Fibroblast of pulmonary artery (primary cell): ENCODE measurements around the gene RAB12.

Source experiments
- DNase-seq: peaks from one replicate; pipeline ENCODE4 v3.0.0-alpha.2; 2010; ENCODE audit warnings: low read depth
- H3K4me3 ChIP-seq: replicated peaks from 2 replicates; pipeline ENCODE4 v1.5.1; 2011; ENCODE audit warnings: low read depth, mild to moderate bottlenecking, control low read depth, low read length, moderate library complexity
- CTCF ChIP-seq: IDR thresholded peaks from 2 replicates; pipeline ENCODE4 v1.5.1; 2011; ENCODE audit warnings: mild to moderate bottlenecking, control low read depth, low read length, inconsistent platforms; ENCODE audit errors: missing control alignments

Gene RAB12

DNA sequence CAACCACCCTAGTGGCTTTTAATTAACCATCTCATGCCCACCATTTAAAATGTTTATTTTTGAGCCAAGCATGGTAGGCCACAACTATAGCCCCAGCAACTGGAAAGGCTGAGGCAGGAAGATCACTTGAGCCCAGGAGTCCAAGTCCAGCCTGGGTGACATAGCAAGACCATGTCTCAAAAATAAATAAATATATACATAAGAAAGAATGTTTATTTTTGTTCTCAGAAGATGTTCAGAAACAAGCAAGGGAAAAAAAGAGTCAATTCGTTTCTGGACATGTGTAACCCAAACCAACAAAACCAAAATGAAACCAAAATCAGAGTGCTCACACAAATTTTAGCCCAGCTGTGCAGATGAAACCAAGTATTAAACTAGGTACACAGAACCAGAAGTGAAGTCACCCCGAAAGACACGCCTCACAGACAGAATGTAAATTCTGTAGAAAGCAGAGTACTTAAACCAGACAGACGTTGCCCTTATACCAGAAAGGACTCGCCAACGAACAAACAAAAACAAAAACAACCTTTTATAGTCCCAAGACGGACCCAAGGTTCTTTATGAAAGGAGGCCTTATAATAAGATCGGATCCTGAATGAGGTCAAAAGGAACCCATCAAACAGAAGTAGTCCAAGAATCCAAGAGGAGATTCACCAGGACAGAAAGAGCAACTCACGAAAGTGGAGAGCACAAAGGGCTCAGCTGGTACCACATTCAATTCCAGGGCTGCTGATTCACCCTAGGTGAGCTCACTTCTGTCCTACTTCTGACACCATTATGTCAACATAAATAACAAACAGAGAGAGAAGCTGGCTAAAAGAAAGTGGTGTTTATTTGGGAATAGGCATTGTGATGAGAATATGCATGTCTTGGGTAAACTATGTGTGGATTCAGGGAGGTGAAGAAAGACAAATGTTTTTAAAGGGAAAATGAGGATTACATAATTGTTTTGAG lies 64.3 kb downstream of the RAB12 start:
- no peak overlapping the region for H3K4me3 ChIP-seq
- DNase-seq, result no peak
- no peak for TF ChIP-seq CTCF

DNA sequence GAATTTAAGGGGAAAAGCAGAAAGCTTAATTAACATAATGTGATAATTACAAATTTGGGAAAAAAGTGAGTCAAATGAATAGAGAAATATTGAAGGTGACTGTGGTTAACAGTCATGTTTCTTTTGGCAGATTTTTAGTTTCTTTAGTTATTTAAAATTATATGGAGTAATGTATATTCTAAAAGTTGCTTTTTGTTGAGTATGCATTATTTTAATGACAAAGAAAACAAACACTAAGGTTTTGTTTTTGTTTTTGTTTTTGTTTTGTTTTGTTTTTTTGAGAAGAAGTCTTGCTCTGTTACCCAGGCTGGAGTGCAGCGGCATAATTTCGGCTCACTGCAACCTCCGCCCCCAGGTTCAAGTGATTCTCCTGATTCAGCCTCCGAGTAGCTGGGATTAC lies 65.8 kb downstream of the RAB12 start:
- TF ChIP-seq CTCF, result no peak
- no peak overlapping the region for H3K4me3 ChIP-seq

DNA sequence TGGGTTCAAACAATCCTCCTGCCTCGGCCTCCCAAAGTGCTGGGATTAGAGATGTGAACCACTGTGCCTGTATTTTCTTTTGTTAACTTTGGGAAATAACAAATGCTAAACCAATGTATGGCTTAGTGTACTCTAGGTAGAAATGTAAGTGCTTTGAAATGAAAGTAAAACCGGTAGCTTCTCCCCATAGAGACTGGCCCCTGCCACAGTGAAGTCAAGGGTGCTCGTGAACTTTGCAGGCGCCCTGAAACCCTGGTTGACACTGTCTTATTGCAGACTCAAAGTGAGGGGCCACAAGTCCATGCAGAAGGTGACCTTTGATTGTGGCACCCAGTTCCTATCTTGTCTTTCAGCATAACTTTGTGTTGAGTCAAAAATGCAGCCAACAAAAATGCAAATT lies 72.0 kb downstream of the RAB12 start:
- TF ChIP-seq CTCF, result no peak
- no peak for DNase-seq
- H3K4me3 ChIP-seq, result no peak overlapping the region

More for the DNA sequence above, 65.8 kb downstream of the RAB12 start:
- no peak for DNase-seq

GRCh38 chr18:8684577-8684976 lies 75.3 kb downstream of the RAB12 start:
- H3K4me3 ChIP-seq, result no peak overlapping the region
- no peak for TF ChIP-seq CTCF
- no peak for DNase-seq

- peak; percentile 47 for DNase-seq
- no peak overlapping the region for H3K4me3 ChIP-seq
- no peak for TF ChIP-seq CTCF
Observed at GRCh38 chr18:8685141-8685913, 76.1 kb downstream of the RAB12 start.

DNA sequence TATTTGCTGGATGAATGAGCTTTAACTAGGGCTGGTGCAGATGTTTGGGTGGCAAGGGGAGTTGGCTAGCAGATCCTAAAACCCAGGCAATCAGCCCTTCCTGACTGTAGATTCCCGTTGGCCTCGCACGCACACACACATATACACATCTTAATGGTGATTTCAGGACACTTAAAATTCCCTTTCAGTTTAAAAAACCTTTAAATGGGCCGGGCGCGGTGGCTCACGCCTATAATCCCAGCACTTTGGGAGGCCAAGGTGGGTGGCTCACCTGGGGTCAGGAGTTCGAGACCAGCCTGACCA lies 76.6 kb downstream of the RAB12 start:
- no peak for TF ChIP-seq CTCF
- DNase-seq, result no peak
- H3K4me3 ChIP-seq, result no peak overlapping the region
